H9 (cell line): ENCODE results near the gene RBP7. TPM values are rescaled to one million over a fixed set of nuclear protein-coding genes. Genes with fewer than 3 reads are reported as not detected.

Experiments
- DNase-seq: peaks from one replicate; pipeline ENCODE4 v3.0.0-alpha.2; 2017
- H2AFZ ChIP-seq: one replicate; pipeline ENCODE4 v1.6.1; 2013; ENCODE audit warnings: mild to moderate bottlenecking, low read length, control low read depth, moderate library complexity
- H2AK5ac ChIP-seq: 2 replicates; pipeline ENCODE4 v1.6.1; 2013; ENCODE audit warnings: low read length, control low read depth, mixed read lengths; ENCODE audit not compliant: insufficient read length
- H2BK120ac ChIP-seq: one replicate; pipeline ENCODE4 v1.6.1; 2013; ENCODE audit warnings: low read depth, mild to moderate bottlenecking, low read length, control low read depth, inconsistent platforms; ENCODE audit not compliant: poor library complexity, severe bottlenecking
- H2BK12ac ChIP-seq: 2 replicates; pipeline ENCODE4 v1.6.1; 2013; ENCODE audit warnings: low read length, control low read depth, mixed read lengths, low read depth; ENCODE audit not compliant: insufficient read length
- H2BK15ac ChIP-seq: 2 replicates; pipeline ENCODE4 v1.6.1; 2013; ENCODE audit warnings: low read depth, low read length, control low read depth
- H2BK20ac ChIP-seq: one replicate; pipeline ENCODE4 v1.6.1; 2013; ENCODE audit warnings: low read depth, mild to moderate bottlenecking, low read length, control low read depth, inconsistent platforms; ENCODE audit not compliant: poor library complexity, severe bottlenecking
- H2BK5ac ChIP-seq: 2 replicates; pipeline ENCODE4 v1.6.1; 2013; ENCODE audit warnings: low read length, control low read depth, mixed read lengths; ENCODE audit not compliant: insufficient read length
- H3K14ac ChIP-seq: 2 replicates; pipeline ENCODE4 v1.6.1; 2013; ENCODE audit warnings: low read length, control low read depth; ENCODE audit not compliant: insufficient read depth
- H3K18ac ChIP-seq: 2 replicates; pipeline ENCODE4 v1.6.1; 2013; ENCODE audit warnings: low read depth, mild to moderate bottlenecking, mixed read lengths, low read length, control low read depth; ENCODE audit not compliant: insufficient read length
- H3K23ac ChIP-seq: 2 replicates; pipeline ENCODE4 v1.6.1; 2013; ENCODE audit warnings: low read length, control low read depth, mixed read lengths, low read depth; ENCODE audit not compliant: insufficient read length
- H3K23me2 ChIP-seq: 2 replicates; pipeline ENCODE4 v1.6.1; 2013; ENCODE audit warnings: low read depth, mild to moderate bottlenecking, mixed read lengths, low read length, control low read depth; ENCODE audit not compliant: insufficient read length, poor library complexity, severe bottlenecking
- H3K27ac ChIP-seq: 2 replicates; pipeline ENCODE4 v1.5.1; 2013; ENCODE audit warnings: low read length, control low read depth, mixed read lengths, low read depth; ENCODE audit not compliant: insufficient read length
- H3K27me3 ChIP-seq: 2 replicates; pipeline ENCODE4 v1.6.1; 2013; ENCODE audit warnings: low read length, control low read depth, inconsistent platforms; ENCODE audit not compliant: insufficient read depth
- H3K4ac ChIP-seq: 2 replicates; pipeline ENCODE4 v1.6.1; 2013; ENCODE audit warnings: low read depth, mild to moderate bottlenecking, control low read depth, inconsistent platforms, low read length, moderate library complexity
- H3K4me1 ChIP-seq: 2 replicates; pipeline ENCODE4 v1.6.1; 2013; ENCODE audit warnings: low read length, control low read depth, inconsistent platforms; ENCODE audit not compliant: insufficient read depth
- H3K4me2 ChIP-seq: 2 replicates; pipeline ENCODE4 v1.6.1; 2013; ENCODE audit warnings: low read length, control low read depth, mixed read lengths; ENCODE audit not compliant: insufficient read length, insufficient read depth
- H3K56ac ChIP-seq: 2 replicates; pipeline ENCODE4 v1.6.1; 2013; ENCODE audit warnings: low read depth, mild to moderate bottlenecking, mixed read lengths, low read length, control low read depth; ENCODE audit not compliant: insufficient read length
- H3K79me1 ChIP-seq: 2 replicates; pipeline ENCODE4 v1.6.1; 2013; ENCODE audit warnings: low read depth, mild to moderate bottlenecking, moderate library complexity, low read length, control low read depth, inconsistent platforms; ENCODE audit not compliant: insufficient read depth, poor library complexity, severe bottlenecking
- H3K79me2 ChIP-seq: 2 replicates; pipeline ENCODE4 v1.6.1; 2013; ENCODE audit warnings: low read length, control low read depth, inconsistent platforms; ENCODE audit not compliant: insufficient read depth
- H3K9ac ChIP-seq: 2 replicates; pipeline ENCODE4 v1.6.1; 2013; ENCODE audit warnings: low read length, control low read depth, mixed read lengths; ENCODE audit not compliant: insufficient read length; ENCODE audit errors: extremely low read depth
- H3K9me3 ChIP-seq: one replicate; pipeline ENCODE4 v1.6.1; 2013; ENCODE audit warnings: low read depth, low read length, inconsistent platforms; ENCODE audit not compliant: control insufficient read depth
- H3T11ph ChIP-seq: one replicate; pipeline ENCODE4 v1.6.1; 2013; ENCODE audit warnings: mild to moderate bottlenecking, low read length, control low read depth, inconsistent platforms
- H4K20me1 ChIP-seq: one replicate; pipeline ENCODE4 v1.6.1; 2013; ENCODE audit not compliant: control insufficient read depth, insufficient read length, insufficient read depth
- H4K5ac ChIP-seq: 2 replicates; pipeline ENCODE4 v1.6.1; 2013; ENCODE audit warnings: low read depth, mild to moderate bottlenecking, mixed read lengths, low read length, control low read depth; ENCODE audit not compliant: insufficient read length
- H4K8ac ChIP-seq: replicated peaks from 2 replicates; pipeline ENCODE4 v1.6.1; 2013; ENCODE audit warnings: low read length, control low read depth, mixed read lengths, low read depth; ENCODE audit not compliant: insufficient read length
- H4K91ac ChIP-seq: 2 replicates; pipeline ENCODE4 v1.6.1; 2013; ENCODE audit warnings: low read depth, mild to moderate bottlenecking, moderate library complexity, mixed read lengths, low read length, control low read depth; ENCODE audit not compliant: insufficient read length
- H3K27ac Mint-ChIP-seq, 3 experiments: 2 replicates in 2 of 3; 3 replicates in 1 of 3; pipeline ENCODE4 v1.8.0; 2020 to 2021; ENCODE audit warnings: mixed read lengths in 3 of 3, mild to moderate bottlenecking in 1 of 3, moderate library complexity in 1 of 3
- H3K27me3 Mint-ChIP-seq: 2 replicates; pipeline ENCODE4 v1.8.0; 2021; ENCODE audit warnings: low read depth, mild to moderate bottlenecking, moderate library complexity, mixed read lengths
- H3K36me3 Mint-ChIP-seq, 3 experiments: 2 replicates in 2 of 3; 3 replicates in 1 of 3; pipeline ENCODE4 v1.8.0; 2020 to 2021; ENCODE audit warnings: low read depth in 3 of 3, mixed read lengths in 3 of 3; ENCODE audit not compliant: insufficient read depth in 1 of 3
- H3K4me1 Mint-ChIP-seq, 2 experiments: 2 replicates each; pipeline ENCODE4 v1.8.0; 2020; ENCODE audit warnings: mixed read lengths in 2 of 2
- H3K4me3 Mint-ChIP-seq, 2 experiments: 2 replicates in 1 of 2; 3 replicates in 1 of 2; pipeline ENCODE4 v1.8.0; 2020 to 2021; ENCODE audit warnings: mild to moderate bottlenecking in 2 of 2, mixed read lengths in 2 of 2, moderate library complexity in 1 of 2
- H3K9me3 Mint-ChIP-seq, 2 experiments: 2 replicates in 1 of 2; 3 replicates in 1 of 2; pipeline ENCODE4 v1.8.0; 2020; ENCODE audit warnings: mild to moderate bottlenecking in 2 of 2, mixed read lengths in 2 of 2, moderate library complexity in 1 of 2
- CTCF ChIP-seq: fragments of 200-600 bp; sonication (generic); conservative IDR thresholded peaks from 3 replicates; pipeline ENCODE4 v1.8.0; 2021; ENCODE audit warnings: antibody characterized with exemption, mild to moderate bottlenecking
- WGBS: extraction: QIAGEN DNeasy Blood & Tissue Kit; methylation state at CpG from one replicate; pipeline ENCODE4 v1.1.7; 2013; ENCODE audit warnings: missing lambda C conversion rate, low lambda C conversion rate, mixed read lengths; ENCODE audit not compliant: insufficient read length; ENCODE audit errors: extremely low coverage; 5-methylcytosine and 5-hydroxymethylcytosine counted together
- total RNA-seq: library from RNA; stranded (reverse); gene quantifications from 2 replicates; pipeline ENCODE4 v1.2.1, GENCODE V29; 2021

The RBP7 gene
- total RNA-seq, 1 experiment from 2014 or later: 4.5 TPM

DNA sequence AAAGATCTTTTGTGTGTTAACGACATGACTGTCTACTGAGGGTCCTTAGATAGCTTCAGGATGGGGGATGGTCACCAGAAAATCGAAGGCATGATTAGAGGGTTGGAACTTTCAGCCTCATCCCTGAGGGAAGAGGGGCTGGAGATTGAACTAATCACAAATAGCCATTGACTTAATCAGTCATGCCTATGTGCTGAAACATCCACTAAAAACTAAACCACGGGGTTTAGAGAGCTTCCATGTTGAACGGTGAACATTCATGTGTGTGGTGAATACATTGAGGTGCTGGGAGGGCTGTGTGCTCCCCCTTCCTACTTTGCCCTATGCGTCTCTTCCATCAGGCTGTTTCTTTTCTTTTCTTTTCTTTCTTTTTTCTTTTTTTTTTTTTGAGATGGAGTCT lies 17.0 kb downstream of the RBP7 start:
- WGBS: no CpG with 5 or more reads among the region's 5 CpGs
- Histone ChIP-seq H3K56ac (no peak overlapping the region), H3K9me3 (no peaks in the 10 kb centered on the region), H3K4me1 (no peaks in the 10 kb centered on the region), H3K79me2 (no peaks in the 10 kb centered on the region), H3K23ac (no peak overlapping the region), H3K4me2 (no peak overlapping the region), H3K9ac (no peak overlapping the region), H3K27ac (no peak overlapping the region), H2BK120ac (no peak overlapping the region), H2BK12ac (no peak overlapping the region), H2AK5ac (no peak overlapping the region), H2AFZ (no peak overlapping the region), H3T11ph (no peak overlapping the region), H4K91ac (no peak overlapping the region), H3K18ac (no peak overlapping the region), H3K14ac (no peak overlapping the region), H3K79me1 (no peaks in the 10 kb centered on the region), H2BK20ac (no peak overlapping the region), H4K5ac (no peak overlapping the region), H3K4ac (no peak overlapping the region), H4K20me1 (no peaks in the 10 kb centered on the region), H2BK15ac (no peak overlapping the region), H2BK5ac (no peak overlapping the region), H4K8ac (no peak overlapping the region), H3K23me2 (peaks cover 3% of the 10 kb centered on the region), H3K27me3 (no peaks in the 10 kb centered on the region)
- no peak for TF ChIP-seq CTCF
- no peak overlapping the region for H3K4me3 Mint-ChIP-seq
- no peak for DNase-seq
- no peaks in the 10 kb centered on the region for H3K9me3 Mint-ChIP-seq
- peaks cover 3% of the 10 kb centered on the region; the same call in 1 of the 2 replicates for H3K27me3 Mint-ChIP-seq
- H3K36me3 Mint-ChIP-seq: no peaks in the 10 kb centered on the region
- no peak overlapping the region; a peak in 1 of 7 replicates for H3K27ac Mint-ChIP-seq
- H3K4me1 Mint-ChIP-seq: no peaks in the 10 kb centered on the region
